Endothelial cell of hepatic sinusoid (primary cell): ENCODE measurements around the gene C5orf58.
"Not testable (repeated sequence)": the region's sequence is repeated elsewhere in the genome, so short reads cannot be mapped to it uniquely, and the experiment has no call there.

Experiments used
- in situ Hi-C: cut with HindIII; loops from 2 replicates; pipeline ENCODE4 v1.10.0; 2017; ENCODE audit warnings: low sequenced_read_pairs

Gene C5orf58

GRCh38 chr5:170223360-170223759, 9.4 kb upstream of the C5orf58 start:
- in situ Hi-C loops: no loop called here

- in situ Hi-C loops: no loop called here
These were observed 8.9 kb upstream of the C5orf58 start for GRCh38 chr5:170223906-170224305.

GRCh38 chr5:170225326-170226128, 7.3 kb upstream of the C5orf58 start:
- in situ Hi-C loops: no loop called here

- in situ Hi-C loops: no loop called here
These were observed 6.6 kb upstream of the C5orf58 start for GRCh38 chr5:170226129-170226615.

- in situ Hi-C loops: no loop called here
These were observed 6.1 kb upstream of the C5orf58 start for GRCh38 chr5:170226661-170227060.

GRCh38 chr5:170228762-170229435, 3.9 kb upstream of the C5orf58 start:
- in situ Hi-C loops: no loop called here

GRCh38 chr5:170233358-170233892, 640 bp downstream of the C5orf58 start:
- in situ Hi-C loops: loop anchor here (10.0 kb wide), 1 partner anchor 171 kb away; no protein-coding TSS in a partner anchor

GRCh38 chr5:170235876-170236864, 3.4 kb downstream of the C5orf58 start:
- in situ Hi-C loops: loop anchor here (10.0 kb wide), 1 partner anchor 169 kb away; no protein-coding TSS in a partner anchor

GRCh38 chr5:170238456-170239196, 5.8 kb downstream of the C5orf58 start:
- in situ Hi-C loops: loop anchor here (10.0 kb wide), 1 partner anchor 166 kb away; no protein-coding TSS in a partner anchor

- in situ Hi-C loops: not testable (repeated sequence)
These were observed 12.7 kb downstream of the C5orf58 start for GRCh38 chr5:170245436-170245835.

GRCh38 chr5:170246126-170246870, 13.5 kb downstream of the C5orf58 start:
- in situ Hi-C loops: no loop called here

- in situ Hi-C loops: no loop called here
These were observed 14.6 kb downstream of the C5orf58 start for GRCh38 chr5:170247363-170247762.

GRCh38 chr5:170248172-170248930, 15.6 kb downstream of the C5orf58 start:
- in situ Hi-C loops: no loop called here

GRCh38 chr5:170248931-170249227, 16.1 kb downstream of the C5orf58 start:
- in situ Hi-C loops: not testable (repeated sequence)

- in situ Hi-C loops: no loop called here
These were observed 16.6 kb downstream of the C5orf58 start for GRCh38 chr5:170249355-170249754.

GRCh38 chr5:170250810-170251317, 18.1 kb downstream of the C5orf58 start:
- in situ Hi-C loops: loop anchor here (10.0 kb wide), 1 partner anchor 124 kb away; no protein-coding TSS in a partner anchor

GRCh38 chr5:170251462-170251861, 18.7 kb downstream of the C5orf58 start:
- in situ Hi-C loops: loop anchor here (10.0 kb wide), 1 partner anchor 123 kb away; no protein-coding TSS in a partner anchor

- in situ Hi-C loops: loop anchor here (10.0 kb wide), 1 partner anchor 123 kb away; no protein-coding TSS in a partner anchor
These were observed 19.3 kb downstream of the C5orf58 start for GRCh38 chr5:170252109-170252508.
